ENCODE results near the gene RABGAP1L. TPM values are rescaled to one million over a fixed set of nuclear protein-coding genes. Genes with fewer than 3 reads are reported as not detected.

RABGAP1L gene
- total RNA-seq, 1 donor from 2014 or later, result 83.9 TPM

GRCh38 chr1:174971902-174972301 lies 812.6 kb downstream of the RABGAP1L start:
- Histone ChIP-seq H3K4me3 (no peak overlapping the region), H3K4me1 (peaks cover 49% of the 10 kb centered on the region), H3K9me3 (no peaks in the 10 kb centered on the region), H3K27me3 (ENCODE audit: low read depth) (no peaks in the 10 kb centered on the region), H3K27ac (peak overlapping the region; percentile 25), H3K36me3 (peaks cover 11% of the 10 kb centered on the region)
- intact Hi-C loops (cut with DNase I), result no loop called here
- ATAC-seq (no peak), DNase-seq (no peak)
- no peak for TF ChIP-seq CTCF (IDR thresholded peaks at IDR 0.05)

DNA sequence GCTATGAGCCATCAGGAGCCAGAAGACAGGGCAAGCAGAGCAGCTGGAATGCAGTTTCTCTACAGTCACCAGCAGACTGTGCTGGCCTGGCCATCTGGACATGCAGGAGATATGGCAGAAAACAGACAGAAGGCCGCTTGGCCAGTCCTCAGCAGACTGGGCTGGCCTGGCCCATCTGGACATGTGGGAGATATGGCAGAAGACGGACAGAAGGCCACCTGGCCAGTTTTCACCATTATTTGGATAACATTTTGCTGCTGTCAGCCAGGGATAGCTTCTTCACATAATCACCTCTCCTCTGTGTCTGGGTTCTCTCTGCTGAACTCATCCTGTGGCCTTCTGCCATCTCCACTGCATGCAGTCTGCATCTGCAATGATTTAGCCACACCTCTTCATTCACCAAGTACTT lies 815.4 kb downstream of the RABGAP1L start:
- no peak for DNase-seq
- Histone ChIP-seq H3K27ac (no peak overlapping the region), H3K9me3 (no peaks in the 10 kb centered on the region), H3K4me1 (peaks cover 24% of the 10 kb centered on the region), H3K4me3 (no peak overlapping the region), H3K36me3 (peaks cover 34% of the 10 kb centered on the region), H3K27me3 (ENCODE audit: low read depth) (no peaks in the 10 kb centered on the region)
- no peak for ATAC-seq
- intact Hi-C loops (cut with DNase I), result no loop called here
- no peak for TF ChIP-seq CTCF (IDR thresholded peaks at IDR 0.05)

DNA sequence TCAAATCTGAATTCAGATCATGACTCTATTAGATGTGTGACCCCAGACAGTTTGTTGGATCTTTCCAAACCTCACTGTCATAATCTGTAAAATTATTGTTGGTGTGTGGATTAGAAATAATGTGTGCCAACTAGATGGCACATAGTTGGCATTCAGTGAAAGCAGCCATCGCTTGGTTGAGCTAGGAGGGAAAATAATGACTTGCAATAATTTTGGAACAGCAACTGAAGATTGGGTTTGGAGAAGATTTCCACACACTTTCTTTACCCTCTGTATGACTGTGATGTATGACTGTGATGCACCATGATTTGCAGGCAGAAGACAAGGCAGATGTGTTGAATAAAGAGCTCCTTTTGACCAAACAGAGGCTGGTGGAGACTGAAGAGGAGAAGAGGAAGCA lies 816.4 kb downstream of the RABGAP1L start:
- no peak overlapping the region for H3K4me3 ChIP-seq
- ATAC-seq, result no peak
- H3K36me3 ChIP-seq, result peaks cover 40% of the 10 kb centered on the region
- DNase-seq, result no peak
- H3K4me1 ChIP-seq, result peaks cover 17% of the 10 kb centered on the region
- H3K9me3 ChIP-seq, result no peaks in the 10 kb centered on the region
- H3K27ac ChIP-seq, result no peak overlapping the region
- no peaks in the 10 kb centered on the region for H3K27me3 ChIP-seq (ENCODE audit: low read depth)
- no peak for TF ChIP-seq CTCF (IDR thresholded peaks at IDR 0.05)
- intact Hi-C loops (cut with DNase I), result no loop called here

DNA sequence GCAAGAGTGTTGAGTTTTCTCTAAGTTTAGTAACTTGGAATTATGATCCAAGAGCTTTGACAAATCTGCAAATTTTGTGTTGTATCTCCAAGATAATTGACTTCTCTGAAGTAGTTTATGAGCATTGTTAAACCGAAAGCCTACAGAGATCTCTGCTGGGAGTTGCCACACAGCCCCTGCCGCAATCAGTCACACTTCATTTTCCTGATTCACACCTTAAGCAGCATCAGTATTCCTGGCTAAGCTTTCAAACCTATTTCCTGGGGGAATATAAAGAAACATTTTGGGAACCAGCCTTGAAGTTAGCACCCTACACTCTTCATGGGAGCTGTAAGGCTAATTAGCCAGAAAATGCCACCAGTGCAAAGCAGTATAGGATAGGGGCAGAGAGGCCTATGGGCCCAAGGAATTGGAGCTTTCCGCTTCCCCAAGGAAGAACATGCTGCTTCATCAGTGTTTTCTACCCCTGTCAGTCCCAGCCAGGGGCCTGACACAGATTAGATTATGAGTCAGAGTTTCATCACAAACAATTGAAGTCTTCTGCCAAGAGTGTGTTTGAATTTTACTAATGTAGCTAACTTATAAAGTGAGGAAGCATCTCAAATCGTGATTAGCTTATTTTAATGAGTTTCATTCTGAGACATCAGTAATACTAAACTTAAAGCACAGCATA lies 817.3 kb downstream of the RABGAP1L start:
- Histone ChIP-seq H3K9me3 (no peaks in the 10 kb centered on the region), H3K27ac (peak overlapping the region; percentile 48), H3K27me3 (ENCODE audit: low read depth) (no peaks in the 10 kb centered on the region), H3K4me3 (no peak overlapping the region), H3K4me1 (peaks cover 10% of the 10 kb centered on the region), H3K36me3 (peaks cover 40% of the 10 kb centered on the region)
- intact Hi-C loops (cut with DNase I), result no loop called here
- no peak for TF ChIP-seq CTCF (IDR thresholded peaks at IDR 0.05)
- peak in 1 of 2 donors; percentile 58 for ATAC-seq
- no peak for DNase-seq

GRCh38 chr1:174982971-174983689 lies 823.8 kb downstream of the RABGAP1L start:
- Histone ChIP-seq H3K4me3 (no peak overlapping the region), H3K36me3 (peaks cover 37% of the 10 kb centered on the region), H3K27me3 (ENCODE audit: low read depth) (no peaks in the 10 kb centered on the region), H3K4me1 (no peaks in the 10 kb centered on the region), H3K9me3 (no peaks in the 10 kb centered on the region), H3K27ac (no peak overlapping the region)
- peak; percentile 73 for TF ChIP-seq CTCF (IDR thresholded peaks at IDR 0.05)
- ATAC-seq, result peak in 1 of 2 donors; percentile 7
- intact Hi-C loops (cut with DNase I), result no loop called here
- no peak for DNase-seq
